ENCODE measurements around the gene ZRANB2. TPM values are rescaled to one million over a fixed set of nuclear protein-coding genes. Genes with fewer than 3 reads are reported as not detected.

The ZRANB2 gene
- total RNA-seq, 2 donors from 2014 or later = 55.7 to 56.0 TPM

DNA sequence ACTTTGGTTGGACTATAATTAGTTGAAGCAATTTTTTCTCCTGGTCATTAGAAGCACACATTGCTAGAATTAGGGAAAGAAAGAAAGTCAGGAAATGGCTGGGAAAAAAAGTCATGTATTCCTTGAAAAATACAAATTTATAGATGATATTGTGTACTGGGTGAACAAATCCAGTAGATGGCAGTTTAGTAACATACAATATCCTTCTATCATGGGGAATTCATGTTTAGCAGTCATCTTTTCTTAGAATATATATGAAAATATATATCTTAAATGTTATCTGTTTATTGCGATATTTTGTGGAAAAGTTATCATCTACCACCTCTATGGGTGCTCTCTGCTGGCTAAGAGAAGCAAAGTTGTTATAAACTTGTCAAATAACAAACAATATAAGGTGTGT, 13.1 kb upstream of the ZRANB2 start:
- Histone ChIP-seq H3K9me3 (no peaks in the 10 kb centered on the region), H3K27ac (no peak overlapping the region), H3K36me3 (replicated peaks in 1 of 2; ENCODE audit: insufficient read depth in 1 of 2, low read depth in 2 of 2) (no peaks in the 10 kb centered on the region), H3K4me3 (no peak overlapping the region), H3K4me1 (no peaks in the 10 kb centered on the region), H3K27me3 (no peaks in the 10 kb centered on the region)
- 72 to 77% methylated on average over 1 of the region's 1 CpG for WGBS, 2 donors
- ATAC-seq (no peak), DNase-seq (no peak)
- TF ChIP-seq, protein P1, sequence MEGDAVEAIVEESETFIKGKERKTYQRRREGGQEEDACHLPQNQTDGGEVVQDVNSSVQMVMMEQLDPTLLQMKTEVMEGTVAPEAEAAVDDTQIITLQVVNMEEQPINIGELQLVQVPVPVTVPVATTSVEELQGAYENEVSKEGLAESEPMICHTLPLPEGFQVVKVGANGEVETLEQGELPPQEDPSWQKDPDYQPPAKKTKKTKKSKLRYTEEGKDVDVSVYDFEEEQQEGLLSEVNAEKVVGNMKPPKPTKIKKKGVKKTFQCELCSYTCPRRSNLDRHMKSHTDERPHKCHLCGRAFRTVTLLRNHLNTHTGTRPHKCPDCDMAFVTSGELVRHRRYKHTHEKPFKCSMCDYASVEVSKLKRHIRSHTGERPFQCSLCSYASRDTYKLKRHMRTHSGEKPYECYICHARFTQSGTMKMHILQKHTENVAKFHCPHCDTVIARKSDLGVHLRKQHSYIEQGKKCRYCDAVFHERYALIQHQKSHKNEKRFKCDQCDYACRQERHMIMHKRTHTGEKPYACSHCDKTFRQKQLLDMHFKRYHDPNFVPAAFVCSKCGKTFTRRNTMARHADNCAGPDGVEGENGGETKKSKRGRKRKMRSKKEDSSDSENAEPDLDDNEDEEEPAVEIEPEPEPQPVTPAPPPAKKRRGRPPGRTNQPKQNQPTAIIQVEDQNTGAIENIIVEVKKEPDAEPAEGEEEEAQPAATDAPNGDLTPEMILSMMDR (IDR thresholded peaks at IDR 0.05) = peak in 4 of 7 experiments; percentile 24 to 40 (median 38)
- TF ChIP-seq POLR2A (IDR thresholded peaks at IDR 0.05) = no peak
- intact Hi-C loops (cut with DNase I) = no loop called here

DNA sequence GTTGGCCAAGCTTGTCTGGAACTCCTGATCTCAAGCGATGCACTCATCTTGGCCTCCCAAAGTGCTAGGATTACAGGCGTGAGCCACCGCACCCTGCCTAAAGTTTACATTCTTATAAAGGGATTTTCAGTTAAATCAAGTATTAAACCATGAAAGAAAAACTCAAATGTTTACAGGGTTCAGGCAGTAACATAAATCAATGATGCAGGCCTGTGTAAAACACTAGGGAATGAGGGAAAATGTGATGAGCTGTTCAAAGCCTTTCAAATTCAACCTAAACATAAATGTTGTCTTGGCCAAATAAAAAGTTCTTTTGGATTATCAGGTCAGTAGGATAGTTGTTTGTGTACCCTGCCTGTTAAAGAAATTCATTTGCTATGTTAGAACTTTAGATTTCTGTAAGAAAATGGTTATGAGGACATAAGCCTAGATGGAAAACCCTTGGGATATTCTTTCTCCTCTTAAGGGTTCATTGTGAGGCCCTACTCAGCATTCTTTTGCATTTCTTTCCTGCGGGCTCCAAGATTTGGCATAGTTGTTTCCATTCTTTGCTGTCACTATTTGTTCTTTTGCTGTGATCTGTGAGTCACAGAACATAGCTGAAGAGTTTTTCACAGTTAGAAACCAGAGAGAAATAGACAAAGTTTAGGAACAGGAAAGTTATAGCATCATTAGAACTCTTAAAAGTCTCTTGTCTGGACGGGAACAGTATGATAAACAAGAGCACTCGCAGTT, 8.9 kb upstream of the ZRANB2 start:
- ATAC-seq (no peak), DNase-seq (no peak)
- Histone ChIP-seq H3K36me3 (replicated peaks in 1 of 2; ENCODE audit: insufficient read depth in 1 of 2, low read depth in 2 of 2) (no peaks in the 10 kb centered on the region), H3K27ac (no peak overlapping the region), H3K9me3 (no peaks in the 10 kb centered on the region), H3K4me1 (no peaks in the 10 kb centered on the region), H3K4me3 (no peak overlapping the region), H3K27me3 (no peaks in the 10 kb centered on the region)
- TF ChIP-seq, protein P1 (IDR thresholded peaks at IDR 0.05) = no peak
- no peak for TF ChIP-seq POLR2A (IDR thresholded peaks at IDR 0.05)
- intact Hi-C loops (cut with DNase I) = no loop called here
- 79 to 81% methylated on average over 6 of the region's 6 CpGs for WGBS, 2 donors

DNA sequence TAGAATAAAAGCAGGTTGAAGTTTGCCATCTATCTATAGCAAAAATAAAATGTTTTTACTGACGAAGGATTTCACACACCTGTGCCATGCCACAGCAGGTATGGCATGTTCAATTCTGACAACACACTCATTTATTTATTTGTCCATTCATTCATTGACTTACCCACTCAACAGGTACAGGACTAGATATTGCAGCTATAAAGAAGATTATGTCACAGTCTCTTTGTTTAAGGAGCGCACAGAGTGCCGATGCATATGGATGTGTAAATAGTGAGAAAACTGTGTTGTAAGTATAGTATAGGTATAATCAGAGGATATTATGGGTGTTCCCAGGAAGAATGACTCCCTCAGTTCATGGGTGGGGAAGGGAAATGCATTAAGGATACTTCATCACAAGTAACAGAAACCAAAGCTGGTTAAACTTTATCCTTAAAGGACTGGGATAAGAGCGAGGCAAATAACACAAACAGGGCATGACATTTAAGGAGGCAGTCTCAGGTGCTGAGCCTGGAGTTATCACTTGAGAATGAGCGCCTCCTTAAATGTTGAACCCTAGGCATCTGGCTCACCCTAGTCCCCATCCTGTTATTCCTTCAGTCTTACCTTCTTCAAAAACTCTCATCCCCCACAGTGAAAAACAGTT, 7.9 kb upstream of the ZRANB2 start:
- TF ChIP-seq, protein P1 (IDR thresholded peaks at IDR 0.05) = no peak
- no peaks in the 10 kb centered on the region for H3K36me3 ChIP-seq (replicated peaks in 1 of 2; ENCODE audit: insufficient read depth in 1 of 2, low read depth in 2 of 2)
- intact Hi-C loops (cut with DNase I) = no loop called here
- peaks cover 6% of the 10 kb centered on the region for H3K4me1 ChIP-seq
- DNase-seq = no peak
- ATAC-seq = no peak
- H3K4me3 ChIP-seq = no peak overlapping the region
- 81 to 87% methylated on average over 5 of the region's 5 CpGs for WGBS, 2 donors
- H3K9me3 ChIP-seq = no peaks in the 10 kb centered on the region
- no peak overlapping the region for H3K27ac ChIP-seq
- no peaks in the 10 kb centered on the region for H3K27me3 ChIP-seq

DNA sequence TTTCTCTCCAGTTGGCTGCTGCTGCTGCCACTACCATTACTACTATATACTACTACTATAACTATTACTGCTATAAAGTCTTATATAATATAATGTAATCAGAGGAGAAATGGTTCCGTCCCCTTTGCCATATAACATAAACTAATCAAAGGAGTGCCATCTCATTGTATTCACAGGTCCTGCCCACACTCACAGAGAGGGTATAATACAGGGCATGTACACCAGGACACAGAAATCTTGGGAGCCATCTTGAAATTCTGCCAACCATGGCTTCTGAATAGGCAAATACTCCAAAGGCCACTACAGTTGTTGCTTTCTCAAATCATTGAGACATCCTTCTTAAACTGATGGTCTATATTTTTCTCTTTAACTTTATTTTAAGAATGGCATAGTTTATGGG, 6.9 kb upstream of the ZRANB2 start:
- WGBS, 2 donors = 95 to 100% methylated on average over 1 of the region's 1 CpG
- Histone ChIP-seq H3K9me3 (no peaks in the 10 kb centered on the region), H3K4me1 (peaks cover 6% of the 10 kb centered on the region), H3K4me3 (no peak overlapping the region), H3K27me3 (no peaks in the 10 kb centered on the region), H3K36me3 (replicated peaks in 1 of 2; ENCODE audit: insufficient read depth in 1 of 2, low read depth in 2 of 2) (no peaks in the 10 kb centered on the region), H3K27ac (no peak overlapping the region)
- ATAC-seq (no peak), DNase-seq (no peak)
- intact Hi-C loops (cut with DNase I) = no loop called here
- TF ChIP-seq, protein P1 (IDR thresholded peaks at IDR 0.05) = no peak
- TF ChIP-seq POLR2A (IDR thresholded peaks at IDR 0.05) = no peak

DNA sequence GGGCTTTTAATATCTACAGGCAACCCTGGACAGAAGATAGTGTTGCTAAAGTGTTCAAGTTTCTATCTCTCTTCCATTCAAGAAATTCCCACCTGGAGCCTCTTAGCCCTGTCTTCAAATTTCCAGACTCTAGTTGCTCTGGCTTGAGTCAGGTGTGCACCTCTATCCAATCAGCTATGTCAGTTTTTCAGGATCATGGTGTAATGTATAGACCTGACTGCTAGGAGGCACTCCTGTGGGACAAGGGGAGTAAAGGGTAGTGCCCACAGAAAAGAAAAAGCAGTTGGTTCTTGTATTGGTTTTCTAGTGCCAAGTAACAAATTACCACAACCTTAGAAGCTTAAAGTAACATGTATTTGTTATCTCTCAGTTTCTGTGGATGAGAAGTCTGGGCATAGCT, 6.2 kb upstream of the ZRANB2 start:
- Histone ChIP-seq H3K4me3 (no peak overlapping the region), H3K36me3 (replicated peaks in 1 of 2; ENCODE audit: insufficient read depth in 1 of 2, low read depth in 2 of 2) (no peaks in the 10 kb centered on the region), H3K4me1 (peaks cover 6% of the 10 kb centered on the region), H3K9me3 (no peaks in the 10 kb centered on the region), H3K27ac (no peak overlapping the region), H3K27me3 (no peaks in the 10 kb centered on the region)
- DNase-seq = no peak
- no peak for ATAC-seq
- intact Hi-C loops (cut with DNase I) = no loop called here
- no peak for TF ChIP-seq POLR2A (IDR thresholded peaks at IDR 0.05)
- TF ChIP-seq, protein P1 (IDR thresholded peaks at IDR 0.05) = no peak

All from body of pancreas (tissue), 4 donors.